Endodermal cell (in vitro differentiated cells): ENCODE results near the gene KCNMA1. TPM values are rescaled to one million over a fixed set of nuclear protein-coding genes. Genes with fewer than 3 reads are reported as not detected.

ENCODE experiments used
- DNase-seq: peaks from one replicate; pipeline ENCODE4 v3.0.0-alpha.2; 2017
- H3K27ac ChIP-seq: 2 replicates; pipeline ENCODE4 v1.5.1; 2013; ENCODE audit warnings: mild to moderate bottlenecking, low read depth, low read length, moderate library complexity
- H3K27me3 ChIP-seq: 2 replicates; pipeline ENCODE4 v1.6.1; 2013; ENCODE audit warnings: mild to moderate bottlenecking, low read length, moderate library complexity; ENCODE audit not compliant: insufficient read depth, control insufficient read depth, poor library complexity, severe bottlenecking
- H3K36me3 ChIP-seq: 2 replicates; pipeline ENCODE4 v1.7.0; 2013; ENCODE audit warnings: mild to moderate bottlenecking, low read length, moderate library complexity; ENCODE audit not compliant: control insufficient read depth, insufficient read depth
- H3K4me1 ChIP-seq: one replicate; pipeline ENCODE4 v1.7.0; 2013; ENCODE audit warnings: low read length; ENCODE audit not compliant: control insufficient read depth, insufficient read depth
- H3K4me3 ChIP-seq: 2 replicates; pipeline ENCODE4 v1.5.1; 2013; ENCODE audit warnings: mild to moderate bottlenecking, low read length, moderate library complexity
- H3K9ac ChIP-seq: 2 replicates; pipeline ENCODE4 v1.6.1; 2013; ENCODE audit warnings: mild to moderate bottlenecking, low read length, moderate library complexity; ENCODE audit not compliant: poor library complexity, severe bottlenecking; ENCODE audit errors: extremely low read depth
- H3K9me3 ChIP-seq: 2 replicates; pipeline ENCODE4 v1.6.1; 2013; ENCODE audit warnings: mild to moderate bottlenecking, low read length, moderate library complexity; ENCODE audit not compliant: control insufficient read depth
- H3K27ac Mint-ChIP-seq: 2 replicates; pipeline ENCODE4 v1.8.0; 2020; ENCODE audit warnings: mixed read lengths
- H3K27me3 Mint-ChIP-seq: 2 replicates; pipeline ENCODE4 v1.8.0; 2021; ENCODE audit warnings: mild to moderate bottlenecking, mixed read lengths; ENCODE audit not compliant: insufficient read depth
- H3K36me3 Mint-ChIP-seq: 2 replicates; pipeline ENCODE4 v1.8.0; 2020; ENCODE audit warnings: low read depth, mixed read lengths
- H3K4me1 Mint-ChIP-seq: 2 replicates; pipeline ENCODE4 v1.8.0; 2020; ENCODE audit warnings: mixed read lengths
- H3K4me3 Mint-ChIP-seq: 2 replicates; pipeline ENCODE4 v1.8.0; 2020; ENCODE audit warnings: mild to moderate bottlenecking, moderate library complexity, mixed read lengths
- H3K9me3 Mint-ChIP-seq: 2 replicates; pipeline ENCODE4 v1.8.0; 2020; ENCODE audit warnings: mild to moderate bottlenecking, mixed read lengths
- CTCF ChIP-seq: fragments of 200-600 bp; sonication (generic); conservative IDR thresholded peaks from 2 replicates; pipeline ENCODE4 v1.5.0; 2021; ENCODE audit warnings: antibody characterized with exemption, mild to moderate bottlenecking
- WGBS, 2 experiments: methylation state at CpG; one replicate each; pipeline versions ENCODE4 v1.1.5 to v1.1.7; 2013; ENCODE audit warnings: missing lambda C conversion rate in 2 of 2, mixed read lengths in 1 of 2; ENCODE audit not compliant: insufficient coverage in 1 of 2, insufficient read length in 1 of 2; 5-methylcytosine and 5-hydroxymethylcytosine counted together
- total RNA-seq, 2 donors: library from RNA; stranded (reverse); fragmentation: NEBNext Ultra II Directional in 1 of 2; extraction: Animal tissue kit (Norgen Biotek cat#: 25700) in 1 of 2; gene quantifications; 2 replicates in 1 of 2; 3 replicates in 1 of 2; pipeline ENCODE4 v1.2.1, GENCODE V29; 2021

The KCNMA1 gene
- total RNA-seq, 2 donors from 2014 or later, result 0.55 to 1.3 TPM

GRCh38 chr10:77641344-77641743 is 3.7 kb upstream of the KCNMA1 start:
- peaks cover 16% of the 10 kb centered on the region for H3K9me3 Mint-ChIP-seq
- Histone ChIP-seq H3K9ac (no peak overlapping the region), H3K27me3 (peaks cover 49% of the 10 kb centered on the region), H3K4me3 (no peak overlapping the region), H3K4me1 (no peaks in the 10 kb centered on the region), H3K9me3 (peaks cover 10% of the 10 kb centered on the region), H3K27ac (no peak overlapping the region), H3K36me3 (no peaks in the 10 kb centered on the region)
- H3K27ac Mint-ChIP-seq, result no peak overlapping the region
- no peaks in the 10 kb centered on the region for H3K36me3 Mint-ChIP-seq
- TF ChIP-seq CTCF, result no peak
- no peak overlapping the region for H3K4me3 Mint-ChIP-seq
- H3K4me1 Mint-ChIP-seq, result no peaks in the 10 kb centered on the region
- H3K27me3 Mint-ChIP-seq, result peaks cover 49% of the 10 kb centered on the region
- peak; percentile 28 for DNase-seq
- WGBS, 2 experiments, result 69% methylated on average over 1 of the region's 1 CpG; no CpG with 5 or more reads in 1 of the 2 experiments

GRCh38 chr10:77640167-77640566 is 2.6 kb upstream of the KCNMA1 start:
- TF ChIP-seq CTCF, result no peak
- H3K27me3 Mint-ChIP-seq, result peaks cover 60% of the 10 kb centered on the region
- H3K36me3 Mint-ChIP-seq, result no peaks in the 10 kb centered on the region
- no peak overlapping the region for H3K27ac ChIP-seq
- no peak overlapping the region for H3K4me3 ChIP-seq
- no peak for DNase-seq
- peaks cover 10% of the 10 kb centered on the region for H3K9me3 ChIP-seq
- 83 to 85% methylated on average over 3 of the region's 3 CpGs for WGBS, 2 experiments
- H3K9ac ChIP-seq, result no peak overlapping the region
- no peak overlapping the region for H3K4me3 Mint-ChIP-seq
- H3K27me3 ChIP-seq, result peaks cover 61% of the 10 kb centered on the region
- no peaks in the 10 kb centered on the region for H3K4me1 ChIP-seq
- H3K4me1 Mint-ChIP-seq, result peaks cover 9% of the 10 kb centered on the region
- H3K36me3 ChIP-seq, result no peaks in the 10 kb centered on the region
- H3K9me3 Mint-ChIP-seq, result peaks cover 12% of the 10 kb centered on the region
- no peak overlapping the region for H3K27ac Mint-ChIP-seq

- Mint-ChIP-seq H3K9me3 (peaks cover 8% of the 10 kb centered on the region), H3K36me3 (no peaks in the 10 kb centered on the region), H3K4me3 (no peak overlapping the region), H3K27ac (no peak overlapping the region), H3K27me3 (peaks cover 64% of the 10 kb centered on the region), H3K4me1 (peaks cover 9% of the 10 kb centered on the region)
- no peak overlapping the region for H3K9ac ChIP-seq
- no peaks in the 10 kb centered on the region for H3K36me3 ChIP-seq
- H3K9me3 ChIP-seq, result peaks cover 7% of the 10 kb centered on the region
- no peak overlapping the region for H3K27ac ChIP-seq
- TF ChIP-seq CTCF, result no peak
- 75 to 81% methylated on average over 2 to 3 of the region's 3 CpGs for WGBS, 2 experiments
- peaks cover 65% of the 10 kb centered on the region for H3K27me3 ChIP-seq
- no peaks in the 10 kb centered on the region for H3K4me1 ChIP-seq
- DNase-seq, result no peak
- no peak overlapping the region for H3K4me3 ChIP-seq
These were observed 2.1 kb upstream of the KCNMA1 start for GRCh38 chr10:77639756-77640155.
